Mammary epithelial cell (primary cell): Measurements from ENCODE around the gene ADGRG4.

ENCODE experiments used
- EZH2 ChIP-seq: IDR thresholded peaks from 2 replicates; pipeline ENCODE4 v1.6.1; 2012; ENCODE audit warnings: low read length, inconsistent platforms, borderline replicate concordance
- TF ChIP-seq, protein P1 (sequence below), 2 donors: IDR thresholded peaks in 1 of 2; conservative IDR thresholded peaks in 1 of 2; 2 replicates each; pipeline ENCODE4 v1.5.1; 2011 to 2012; ENCODE audit warnings: inconsistent platforms in 2 of 2, low read length in 2 of 2, mild to moderate bottlenecking in 2 of 2, control low read depth in 1 of 2, low read depth in 1 of 2; ENCODE audit not compliant: insufficient read depth in 1 of 2; ENCODE audit errors: extremely low read depth in 1 of 2

DNA sequence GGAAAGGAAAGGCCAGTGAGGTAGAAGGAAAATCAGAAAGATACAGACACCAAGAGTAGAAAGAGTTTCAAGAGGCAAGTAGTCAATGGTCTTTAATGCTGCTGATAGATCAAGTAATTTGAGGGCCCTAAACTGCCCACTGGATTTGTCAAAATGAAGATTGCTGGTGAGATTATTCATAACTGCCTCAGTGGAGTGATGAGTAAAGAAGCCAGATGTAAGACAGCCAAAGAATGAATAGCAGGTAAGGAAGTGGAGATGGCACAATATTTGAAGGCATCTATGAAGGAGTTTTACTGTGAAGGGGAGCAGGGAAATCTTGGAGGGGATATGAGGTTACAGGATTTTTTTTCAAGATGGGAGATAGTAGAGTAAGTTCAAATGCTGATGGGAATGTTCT is 147.2 kb downstream of the ADGRG4 start:
- TF ChIP-seq, protein P1, sequence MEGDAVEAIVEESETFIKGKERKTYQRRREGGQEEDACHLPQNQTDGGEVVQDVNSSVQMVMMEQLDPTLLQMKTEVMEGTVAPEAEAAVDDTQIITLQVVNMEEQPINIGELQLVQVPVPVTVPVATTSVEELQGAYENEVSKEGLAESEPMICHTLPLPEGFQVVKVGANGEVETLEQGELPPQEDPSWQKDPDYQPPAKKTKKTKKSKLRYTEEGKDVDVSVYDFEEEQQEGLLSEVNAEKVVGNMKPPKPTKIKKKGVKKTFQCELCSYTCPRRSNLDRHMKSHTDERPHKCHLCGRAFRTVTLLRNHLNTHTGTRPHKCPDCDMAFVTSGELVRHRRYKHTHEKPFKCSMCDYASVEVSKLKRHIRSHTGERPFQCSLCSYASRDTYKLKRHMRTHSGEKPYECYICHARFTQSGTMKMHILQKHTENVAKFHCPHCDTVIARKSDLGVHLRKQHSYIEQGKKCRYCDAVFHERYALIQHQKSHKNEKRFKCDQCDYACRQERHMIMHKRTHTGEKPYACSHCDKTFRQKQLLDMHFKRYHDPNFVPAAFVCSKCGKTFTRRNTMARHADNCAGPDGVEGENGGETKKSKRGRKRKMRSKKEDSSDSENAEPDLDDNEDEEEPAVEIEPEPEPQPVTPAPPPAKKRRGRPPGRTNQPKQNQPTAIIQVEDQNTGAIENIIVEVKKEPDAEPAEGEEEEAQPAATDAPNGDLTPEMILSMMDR (conservative IDR thresholded peaks at IDR 0.05 in 1 of 2, IDR thresholded peaks at IDR 0.05 in 1 of 2; ENCODE audit: extremely low read depth in 1 of 2, insufficient read depth in 1 of 2, low read depth in 1 of 2, low read length in 2 of 2), result no peak
- TF ChIP-seq EZH2, result no peak
